HG02852 (cell line): ENCODE data around the gene RSAD2.
A peak's percentile ranks its signal among the peaks of the same experiment; 100 is the strongest.

Experiments used
- ATAC-seq: cut with Tn5 transposase; IDR thresholded peaks from one replicate; pipeline ENCODE4 v1.9.1; 2021; ENCODE audit warnings: mild to moderate bottlenecking, moderate library complexity; ENCODE audit not compliant: unreplicated experiment

The RSAD2 gene

DNA sequence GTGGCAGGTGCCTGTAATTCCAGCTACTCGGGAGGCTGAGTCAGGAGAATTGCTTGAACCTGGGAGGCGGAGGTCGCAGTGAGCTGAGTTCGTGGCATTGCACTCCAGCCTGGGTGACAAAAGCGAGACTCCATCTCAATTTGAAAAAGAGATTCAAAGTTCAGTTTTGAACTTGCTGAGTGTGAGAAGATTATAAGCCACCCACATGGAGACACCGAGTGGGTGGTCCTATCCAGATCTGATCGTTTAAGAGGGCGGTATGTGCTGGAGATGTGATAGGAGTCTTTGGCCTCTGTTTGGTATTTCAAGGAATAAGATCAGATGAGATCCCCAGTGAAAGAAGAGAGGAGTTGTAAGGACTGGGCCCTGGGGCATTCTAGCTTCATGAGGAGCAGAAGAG is 65.3 kb downstream of the RSAD2 start:
- no peak for ATAC-seq

DNA sequence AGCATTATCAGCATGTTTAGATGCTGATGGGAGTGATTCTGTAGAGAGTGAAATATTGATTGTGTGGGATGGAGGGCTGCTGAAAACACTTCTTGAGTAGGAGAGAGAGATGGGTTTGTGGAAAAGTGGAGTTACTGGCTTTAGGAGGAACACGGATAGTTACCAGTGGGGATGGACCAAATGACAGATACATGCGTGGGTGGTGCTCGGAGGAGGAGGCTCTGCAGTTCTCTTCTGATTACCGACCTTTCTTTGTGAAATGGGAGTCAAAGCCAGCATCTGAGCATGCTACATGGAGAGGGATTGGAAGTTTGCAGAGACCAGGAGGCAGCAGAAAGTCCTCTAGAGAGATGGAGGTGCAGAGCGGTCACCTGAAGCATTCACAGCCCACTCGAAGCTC is 65.9 kb downstream of the RSAD2 start:
- ATAC-seq, result no peak

DNA sequence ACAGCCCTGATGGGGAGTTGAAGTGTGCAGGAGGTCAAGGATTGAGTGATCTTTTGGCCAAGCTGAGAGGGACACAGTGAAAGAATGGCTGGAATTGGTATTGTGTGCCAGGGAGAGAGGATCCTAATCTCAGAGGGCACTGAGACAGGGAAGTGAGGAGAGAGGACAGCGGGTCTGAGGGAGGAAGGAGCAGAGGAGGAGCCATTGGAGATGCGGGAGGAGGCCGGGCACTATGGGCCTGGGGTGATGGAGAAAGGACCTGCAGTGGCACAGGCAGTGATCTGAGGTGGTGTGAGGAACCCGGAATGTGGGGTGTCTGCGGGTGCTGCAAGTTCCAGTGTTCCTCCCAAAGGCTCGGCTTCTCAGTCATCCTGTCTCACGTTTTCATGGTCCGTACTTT is 66.4 kb downstream of the RSAD2 start:
- no peak for ATAC-seq

DNA sequence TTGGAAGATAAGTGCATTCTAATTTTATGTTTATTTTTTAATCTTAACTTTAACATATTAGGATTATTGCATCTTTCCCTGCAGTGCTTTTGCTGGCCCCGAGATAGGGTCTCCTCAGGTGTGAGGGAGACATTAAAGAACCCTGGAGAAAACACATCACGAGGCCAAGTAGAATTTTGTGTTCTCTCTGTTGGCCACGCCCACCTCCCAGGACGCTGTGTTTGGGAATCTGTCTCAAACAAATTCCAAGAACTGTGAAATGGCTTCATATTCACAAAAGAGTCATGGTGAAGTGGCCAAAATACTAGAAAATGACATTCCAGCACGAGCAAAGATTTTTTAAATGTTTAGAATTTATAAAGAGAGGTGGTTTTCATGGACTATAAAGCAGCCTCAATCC is 67.0 kb downstream of the RSAD2 start:
- no peak for ATAC-seq

DNA sequence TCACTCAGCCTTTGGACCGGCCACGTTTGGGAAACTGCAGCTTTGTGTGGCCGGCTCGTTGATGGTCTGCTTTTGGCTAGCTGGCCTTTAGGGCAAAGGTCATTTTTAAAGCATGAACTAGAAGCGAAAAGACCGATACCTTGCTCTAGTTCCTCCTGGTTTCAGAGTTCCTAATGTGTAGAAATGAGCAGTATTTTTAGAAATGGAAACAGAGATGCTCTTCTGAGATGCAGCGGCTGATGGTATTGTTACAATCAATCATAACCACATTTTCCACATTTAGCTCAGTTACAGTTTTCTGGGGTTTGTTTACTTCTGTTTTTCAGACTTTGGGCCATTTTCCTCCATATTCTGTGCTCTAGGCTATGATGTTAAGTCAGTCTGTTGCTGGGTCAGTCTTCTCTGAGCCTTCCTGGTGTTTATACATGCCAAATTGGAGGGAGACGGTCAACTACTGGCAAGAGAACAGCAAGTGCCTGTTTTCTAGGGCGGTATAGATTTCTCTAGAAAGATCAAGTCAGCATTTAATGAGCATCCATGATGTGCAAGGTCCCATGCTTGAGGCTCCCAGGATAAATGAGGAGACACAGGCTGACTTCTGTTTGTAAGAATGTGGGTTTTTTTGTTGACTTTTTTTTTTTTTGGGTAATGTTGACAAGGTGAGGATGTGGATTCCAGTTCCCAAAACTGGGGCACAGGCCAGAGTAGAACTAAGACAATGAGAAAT is 67.7 kb downstream of the RSAD2 start:
- ATAC-seq, result peak; percentile 95

DNA sequence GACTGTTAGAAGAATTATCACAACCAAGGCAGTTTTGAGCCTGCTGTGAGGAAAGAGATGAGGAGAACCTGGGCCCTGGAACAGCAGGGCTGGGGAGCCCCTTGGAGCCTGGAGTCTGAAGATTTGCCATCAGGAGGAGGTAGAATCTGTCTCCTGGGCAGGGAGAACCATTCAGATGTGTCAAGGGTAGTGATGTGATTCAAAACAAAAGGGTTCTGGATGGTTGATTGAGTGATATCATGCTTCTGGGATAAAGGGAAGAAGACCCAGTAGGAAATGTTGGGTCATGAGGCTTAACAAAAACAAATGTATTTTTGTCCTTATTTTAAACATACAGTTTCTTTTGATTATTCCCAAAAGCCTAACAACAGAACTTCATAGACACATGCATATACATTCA is 68.2 kb downstream of the RSAD2 start:
- no peak for ATAC-seq

DNA sequence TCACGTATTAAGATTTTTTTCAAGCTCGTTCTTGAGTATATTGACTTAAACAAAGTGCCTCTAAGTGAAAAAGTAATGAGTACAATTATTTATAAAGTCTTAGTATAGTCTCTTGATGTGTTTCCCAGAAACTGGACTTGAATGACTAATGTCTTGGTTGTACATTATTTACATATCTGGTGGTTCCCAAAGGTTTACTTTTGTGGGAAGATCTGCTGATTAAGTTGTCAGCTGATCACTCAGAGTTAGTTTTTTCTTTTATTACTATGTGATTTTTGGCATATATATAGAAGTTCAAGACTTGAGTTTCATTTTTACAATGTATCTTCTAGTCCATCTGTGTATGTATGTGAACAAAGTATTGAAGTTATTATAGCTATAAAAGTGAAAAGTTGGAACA is 69.1 kb downstream of the RSAD2 start:
- no peak for ATAC-seq
